ENCODE results near the gene BAZ1B. TPM values are rescaled to one million over a fixed set of nuclear protein-coding genes. Genes with fewer than 3 reads are reported as not detected.
A peak's percentile ranks its signal among the peaks of the same experiment; 100 is the strongest.
"Not testable (repeated sequence)": the region's sequence is repeated elsewhere in the genome, so short reads cannot be mapped to it uniquely, and the experiment has no call there.

Gene BAZ1B
- total RNA-seq, 1 donor from 2014 or later: 111 TPM

DNA sequence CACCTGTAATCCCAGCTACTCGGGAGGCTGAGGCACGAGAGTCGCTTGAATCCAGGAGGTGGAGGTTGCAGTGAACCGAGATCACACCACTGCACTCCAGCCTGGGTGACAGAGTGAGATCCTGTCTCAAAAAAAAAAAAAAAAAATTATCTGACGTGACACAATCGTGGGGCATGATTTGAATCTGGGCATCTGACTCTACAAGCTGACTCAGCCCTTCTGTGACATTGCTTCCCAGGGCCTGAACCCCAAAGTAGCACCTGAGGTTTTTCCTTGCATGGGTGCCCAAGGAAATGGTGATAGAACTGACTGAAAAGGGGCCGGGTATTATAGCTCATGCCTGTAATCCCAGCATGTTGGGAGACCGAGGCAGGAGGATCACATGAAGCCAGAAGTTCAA lies 101.5 kb downstream of the BAZ1B start:
- H3K27me3 Mint-ChIP-seq (ENCODE audit: insufficient read depth); H3K4me3 Mint-ChIP-seq; H3K9me3 Mint-ChIP-seq; H3K4me1 Mint-ChIP-seq (ENCODE audit: low read depth); DNase-seq (ENCODE audit: low spot score); H3K27ac Mint-ChIP-seq; intact Hi-C loops (cut with micrococcal nuclease); H3K36me3 Mint-ChIP-seq (ENCODE audit: low read depth): not testable (repeated sequence)

DNA sequence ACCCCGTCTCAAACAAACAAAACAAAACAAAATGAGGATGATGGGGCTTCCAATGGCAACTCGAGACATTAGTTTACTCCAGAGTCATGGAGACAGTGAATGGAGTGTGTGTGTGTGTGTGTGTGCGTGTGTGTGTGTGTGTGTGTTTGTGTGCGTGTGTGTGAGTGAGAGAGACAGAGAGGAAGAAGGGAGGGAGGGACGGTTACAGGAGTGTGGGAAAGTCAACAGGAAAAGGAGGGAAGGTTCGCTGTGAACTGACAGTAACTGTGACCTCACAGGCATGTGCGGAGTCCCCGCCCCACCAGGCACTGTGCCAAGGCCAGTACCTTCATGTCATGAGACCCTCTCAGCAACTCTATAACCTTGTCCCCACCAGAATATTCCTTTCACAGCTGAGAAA lies 102.1 kb downstream of the BAZ1B start:
- H3K9me3 Mint-ChIP-seq; H3K36me3 Mint-ChIP-seq (ENCODE audit: low read depth); H3K4me3 Mint-ChIP-seq; H3K4me1 Mint-ChIP-seq (ENCODE audit: low read depth); DNase-seq (ENCODE audit: low spot score); intact Hi-C loops (cut with micrococcal nuclease); H3K27me3 Mint-ChIP-seq (ENCODE audit: insufficient read depth); H3K27ac Mint-ChIP-seq: not testable (repeated sequence)

DNA sequence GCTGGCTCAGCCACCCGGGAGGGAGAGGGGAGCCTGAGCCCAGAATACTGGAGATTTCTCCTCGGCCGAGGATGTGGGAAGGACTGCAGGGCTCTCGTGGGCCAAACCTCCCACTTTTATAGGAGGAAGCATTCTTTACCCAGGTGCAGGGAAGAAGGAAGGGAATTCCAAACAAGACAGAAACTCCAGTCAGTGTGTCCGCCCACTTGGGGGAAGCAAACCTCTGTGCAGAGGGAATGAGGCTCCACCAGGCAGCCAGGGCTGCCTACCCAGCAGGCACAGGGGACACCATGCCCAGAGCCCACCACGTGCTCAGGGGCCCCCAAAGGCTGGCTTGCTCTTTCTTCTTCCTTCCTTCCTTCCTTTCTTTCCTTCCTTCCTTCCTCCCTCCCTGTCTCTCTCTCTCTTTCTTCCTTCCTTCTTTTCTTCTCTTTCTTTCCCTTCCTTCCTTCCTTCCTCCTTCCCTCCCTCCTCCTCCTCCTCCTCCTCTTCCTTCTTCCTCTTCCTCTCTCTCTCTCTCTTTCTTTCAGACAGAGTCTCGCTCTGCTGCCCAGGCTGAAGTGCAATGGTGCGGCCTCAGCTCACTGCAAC lies 103.9 kb downstream of the BAZ1B start:
- DNase-seq (ENCODE audit: low spot score): no peak
- Mint-ChIP-seq H3K36me3 (ENCODE audit: low read depth) (no peaks in the 10 kb centered on the region), H3K4me3 (no peak overlapping the region), H3K27me3 (ENCODE audit: insufficient read depth) (peaks cover 2% of the 10 kb centered on the region), H3K9me3 (no peaks in the 10 kb centered on the region), H3K4me1 (ENCODE audit: low read depth) (no peaks in the 10 kb centered on the region), H3K27ac (no peak overlapping the region)
- intact Hi-C loops (cut with micrococcal nuclease): no loop called here

DNA sequence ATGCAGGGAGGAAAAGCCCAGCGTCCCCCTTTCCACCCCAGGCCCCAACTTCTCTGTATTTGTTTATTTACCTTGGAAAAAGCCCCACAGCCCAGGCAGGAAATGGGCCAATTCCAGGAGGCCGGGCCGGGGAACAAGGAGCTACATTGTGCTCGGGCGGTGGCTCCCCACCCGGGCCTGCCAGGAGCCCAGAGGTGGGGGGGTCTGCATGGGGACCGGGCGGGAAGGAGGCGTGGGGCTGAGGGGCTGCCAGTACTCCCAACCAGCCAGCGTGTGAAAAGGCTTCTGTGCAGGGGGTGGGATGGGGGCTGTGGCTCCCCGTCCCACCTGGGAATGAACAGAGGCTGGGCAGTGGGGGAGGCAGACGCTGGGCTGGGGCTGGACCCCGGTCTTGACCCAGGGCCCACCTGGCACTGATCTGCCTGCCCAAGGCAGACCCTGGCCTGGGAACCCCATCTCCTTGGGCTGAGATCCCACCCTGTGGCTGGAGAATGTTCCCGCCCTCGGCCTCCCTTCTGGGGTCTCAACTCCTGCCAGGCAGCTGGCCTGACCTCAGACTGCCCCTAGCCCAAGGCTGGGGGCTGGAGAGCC lies 111.5 kb downstream of the BAZ1B start:
- H3K9me3 Mint-ChIP-seq; H3K4me1 Mint-ChIP-seq (ENCODE audit: low read depth); H3K4me3 Mint-ChIP-seq; H3K27me3 Mint-ChIP-seq (ENCODE audit: insufficient read depth); H3K27ac Mint-ChIP-seq; DNase-seq (ENCODE audit: low spot score); H3K36me3 Mint-ChIP-seq (ENCODE audit: low read depth); intact Hi-C loops (cut with micrococcal nuclease): not testable (repeated sequence)

GRCh38 chr7:73404860-73405259 lies 117.2 kb downstream of the BAZ1B start:
- intact Hi-C loops (cut with micrococcal nuclease): not testable (repeated sequence)

GRCh38 chr7:73399185-73400050 lies 122.7 kb downstream of the BAZ1B start:
- intact Hi-C loops (cut with micrococcal nuclease); H3K27ac Mint-ChIP-seq; H3K36me3 Mint-ChIP-seq (ENCODE audit: low read depth); H3K27me3 Mint-ChIP-seq (ENCODE audit: insufficient read depth); H3K9me3 Mint-ChIP-seq; H3K4me1 Mint-ChIP-seq (ENCODE audit: low read depth); H3K4me3 Mint-ChIP-seq: not testable (repeated sequence)
- DNase-seq (ENCODE audit: low spot score): peak; percentile 28

More at GRCh38 chr7:73404860-73405259, 117.2 kb downstream of the BAZ1B start:
- not testable (repeated sequence) for H3K4me1 Mint-ChIP-seq (ENCODE audit: low read depth); H3K4me3 Mint-ChIP-seq; H3K27me3 Mint-ChIP-seq (ENCODE audit: insufficient read depth); H3K9me3 Mint-ChIP-seq; DNase-seq (ENCODE audit: low spot score); H3K36me3 Mint-ChIP-seq (ENCODE audit: low read depth); H3K27ac Mint-ChIP-seq

- no peaks in the 10 kb centered on the region for H3K27me3 Mint-ChIP-seq (ENCODE audit: insufficient read depth)
- no peaks in the 10 kb centered on the region for H3K4me1 Mint-ChIP-seq (ENCODE audit: low read depth)
- H3K9me3 Mint-ChIP-seq: no peaks in the 10 kb centered on the region
- DNase-seq (ENCODE audit: low spot score): no peak
- H3K27ac Mint-ChIP-seq: no peak overlapping the region
- intact Hi-C loops (cut with micrococcal nuclease): no loop called here
- H3K36me3 Mint-ChIP-seq (ENCODE audit: low read depth): no peaks in the 10 kb centered on the region
- H3K4me3 Mint-ChIP-seq: no peak overlapping the region
These were observed 124.4 kb downstream of the BAZ1B start for GRCh38 chr7:73397521-73398281.

DNA sequence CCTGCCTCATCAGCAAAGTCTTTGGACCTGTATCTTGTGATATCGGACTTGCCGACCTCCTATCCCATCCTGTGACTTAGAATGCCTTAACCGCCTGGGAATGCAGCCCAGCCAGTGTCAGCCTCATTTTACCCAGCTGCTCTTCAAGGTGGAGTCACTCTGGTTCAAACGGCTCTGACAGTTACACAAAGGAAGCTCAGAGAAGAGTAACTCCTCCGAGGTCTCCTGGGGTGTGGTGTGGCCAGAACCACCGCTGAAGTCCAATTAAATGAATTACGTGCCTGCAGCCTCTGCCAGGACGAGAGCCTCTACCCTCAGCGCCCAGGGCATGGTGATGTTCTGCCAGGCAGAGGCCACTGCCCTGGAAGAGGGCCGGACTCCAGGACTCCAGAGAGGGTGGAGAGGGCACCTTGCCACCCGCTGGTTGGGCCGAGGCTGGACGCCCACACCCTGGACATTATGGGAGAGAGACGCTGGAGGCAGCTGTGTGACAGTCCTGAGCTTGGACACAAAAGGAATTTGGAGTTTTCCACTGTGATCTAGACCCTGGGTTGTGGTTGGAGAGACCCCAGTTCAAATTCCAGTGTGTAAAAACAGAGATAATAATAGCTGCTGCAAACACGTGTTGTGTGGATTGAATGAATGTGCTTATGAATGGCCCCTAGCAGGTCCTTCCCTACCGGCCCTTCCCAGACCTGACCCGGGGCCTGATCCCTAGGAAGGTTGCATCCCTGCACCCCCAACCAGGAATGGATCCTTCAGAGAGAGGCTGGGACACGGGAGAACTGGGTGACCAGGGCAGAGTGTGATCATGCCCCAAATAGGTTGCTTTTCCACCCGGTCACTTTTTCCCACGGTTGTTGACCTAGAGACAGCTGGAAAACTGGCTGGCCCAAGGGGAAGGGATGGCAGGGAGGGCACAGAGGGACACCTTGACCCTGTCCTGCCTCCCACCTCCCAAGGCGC lies 126.3 kb downstream of the BAZ1B start:
- no peak overlapping the region for H3K27ac Mint-ChIP-seq
- no peak overlapping the region for H3K4me3 Mint-ChIP-seq
- no peaks in the 10 kb centered on the region for H3K9me3 Mint-ChIP-seq
- intact Hi-C loops (cut with micrococcal nuclease): no loop called here
- H3K36me3 Mint-ChIP-seq (ENCODE audit: low read depth): no peaks in the 10 kb centered on the region
- no peaks in the 10 kb centered on the region for H3K4me1 Mint-ChIP-seq (ENCODE audit: low read depth)
- no peaks in the 10 kb centered on the region for H3K27me3 Mint-ChIP-seq (ENCODE audit: insufficient read depth)
- no peak for DNase-seq (ENCODE audit: low spot score)

DNA sequence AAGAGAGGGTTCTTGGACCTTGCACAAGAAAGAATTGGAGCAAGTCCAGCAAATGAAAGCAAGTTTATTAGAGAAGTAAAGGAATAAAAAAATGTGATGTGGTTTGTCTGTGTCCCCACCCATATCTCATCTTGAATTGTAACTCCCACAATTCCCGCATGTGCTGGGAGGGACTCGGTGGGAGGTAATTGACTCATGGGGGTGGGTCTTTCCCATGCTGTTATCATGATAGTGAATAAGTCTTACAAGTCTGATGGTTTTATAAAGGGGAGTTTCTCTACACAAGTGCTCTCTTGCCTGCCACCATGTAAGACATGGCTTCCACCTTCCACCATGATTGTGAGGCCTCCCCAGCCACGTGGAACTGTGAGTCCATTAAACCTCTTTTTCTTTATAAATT lies 127.7 kb downstream of the BAZ1B start:
- Mint-ChIP-seq H3K4me1 (ENCODE audit: low read depth) (no peaks in the 10 kb centered on the region), H3K4me3 (no peak overlapping the region)
- intact Hi-C loops (cut with micrococcal nuclease): no loop called here

GRCh38 chr7:73391396-73391795 lies 130.7 kb downstream of the BAZ1B start:
- Mint-ChIP-seq H3K27ac (no peak overlapping the region), H3K36me3 (ENCODE audit: low read depth) (peaks cover 2% of the 10 kb centered on the region), H3K4me1 (ENCODE audit: low read depth) (no peaks in the 10 kb centered on the region), H3K4me3 (no peak overlapping the region), H3K9me3 (peaks cover 23% of the 10 kb centered on the region), H3K27me3 (ENCODE audit: insufficient read depth) (no peaks in the 10 kb centered on the region)
- no peak for DNase-seq (ENCODE audit: low spot score)
- intact Hi-C loops (cut with micrococcal nuclease): no loop called here

More for the DNA sequence above, 127.7 kb downstream of the BAZ1B start:
- Mint-ChIP-seq H3K9me3 (peaks cover 8% of the 10 kb centered on the region), H3K27ac (no peak overlapping the region), H3K27me3 (ENCODE audit: insufficient read depth) (no peaks in the 10 kb centered on the region), H3K36me3 (ENCODE audit: low read depth) (no peaks in the 10 kb centered on the region)
- DNase-seq (ENCODE audit: low spot score): no peak
